SK-N-SH treated with all-trans-retinoic acid at 6 μM for 48 hours (cell line): Measurements from ENCODE around the gene ANKRD39.

Experiments
- ATAC-seq: fragments of 200-7000 bp; cut with Tn5 transposase; 3 replicates; pipeline ENCODE4 v1.9.1; 2020; ENCODE audit warnings: mild to moderate bottlenecking, moderate library complexity
- ARNTL ChIP-seq: fragments of 450-650 bp; formaldehyde crosslinking; IDR thresholded peaks from 2 replicates; pipeline ENCODE4 v1.5.0; 2020; ENCODE audit warnings: low read depth, mild to moderate bottlenecking, moderate library complexity, borderline replicate concordance
- BACH2 ChIP-seq: fragments of 250-450 bp; sonication (Bioruptor Pico); IDR thresholded peaks from 2 replicates; pipeline ENCODE4 v1.9.0; 2021; ENCODE audit warnings: mild to moderate bottlenecking, borderline replicate concordance
- CSDC2 ChIP-seq: fragments of 250-450 bp; sonication (Bioruptor Pico); IDR thresholded peaks from 2 replicates; pipeline ENCODE4 v1.5.0; 2020; ENCODE audit warnings: mild to moderate bottlenecking, moderate library complexity
- CSRNP3 ChIP-seq: fragments of 250-450 bp; sonication (Bioruptor Pico); IDR thresholded peaks from 2 replicates; pipeline ENCODE4 v1.5.1; 2021; ENCODE audit warnings: mild to moderate bottlenecking, moderate library complexity
- ESRRG ChIP-seq: fragments of 250-450 bp; sonication (Bioruptor Pico); IDR thresholded peaks from 2 replicates; pipeline ENCODE4 v1.6.1; 2021; ENCODE audit warnings: mild to moderate bottlenecking
- GLIS3 ChIP-seq: fragments of 250-450 bp; sonication (Bioruptor Pico); IDR thresholded peaks from 2 replicates; pipeline ENCODE4 v1.5.0; 2020; ENCODE audit warnings: mild to moderate bottlenecking, moderate library complexity
- ISL1 ChIP-seq: fragments of 250-450 bp; sonication (Bioruptor Pico); IDR thresholded peaks from 2 replicates; pipeline ENCODE4 v2.1.2; 2022; ENCODE audit warnings: mild to moderate bottlenecking, moderate library complexity
- OSR1 ChIP-seq: fragments of 250-450 bp; sonication (Bioruptor Pico); IDR thresholded peaks from 2 replicates; pipeline ENCODE4 v1.8.0; 2022; ENCODE audit warnings: moderate library complexity, mild to moderate bottlenecking, inconsistent platforms
- POU6F1 ChIP-seq: fragments of 250-450 bp; sonication (Bioruptor Pico); IDR thresholded peaks from 2 replicates; pipeline ENCODE4 v1.8.0; 2021; ENCODE audit warnings: low read depth, mild to moderate bottlenecking, moderate library complexity, borderline replicate concordance
- PPARA ChIP-seq: fragments of 250-450 bp; sonication (Bioruptor Pico); IDR thresholded peaks from 2 replicates; pipeline ENCODE4 v1.5.0; 2020; ENCODE audit warnings: mild to moderate bottlenecking, borderline replicate concordance
- RARB ChIP-seq: fragments of 250-450 bp; sonication (Bioruptor Pico); IDR thresholded peaks from 2 replicates; pipeline ENCODE4 v1.8.0; 2021; ENCODE audit warnings: mild to moderate bottlenecking, moderate library complexity
- SNAI2 ChIP-seq: fragments of 250-450 bp; sonication (Bioruptor Pico); IDR thresholded peaks from 2 replicates; pipeline ENCODE4 v1.5.0; 2020; ENCODE audit warnings: mild to moderate bottlenecking, moderate library complexity
- TCF4 ChIP-seq: fragments of 250-450 bp; sonication (Bioruptor Pico); IDR thresholded peaks from 2 replicates; pipeline ENCODE4 v1.8.0; 2021; ENCODE audit warnings: mild to moderate bottlenecking, moderate library complexity, borderline replicate concordance
- TOX ChIP-seq: fragments of 250-450 bp; sonication (Bioruptor Pico); IDR thresholded peaks from 2 replicates; pipeline ENCODE4 v1.8.0; 2021; ENCODE audit warnings: mild to moderate bottlenecking, moderate library complexity, borderline replicate concordance
- ZC3H10 ChIP-seq: fragments of 250-450 bp; sonication (Bioruptor Pico); IDR thresholded peaks from 2 replicates; pipeline ENCODE4 v1.5.1; 2021; ENCODE audit warnings: mild to moderate bottlenecking, moderate library complexity
- ZFP30 ChIP-seq: fragments of 450-650 bp; formaldehyde crosslinking; IDR thresholded peaks from 2 replicates; pipeline ENCODE4 v1.5.0; 2022; ENCODE audit warnings: mild to moderate bottlenecking, moderate library complexity
- ZNF565 ChIP-seq: fragments of 450-650 bp; formaldehyde crosslinking; conservative IDR thresholded peaks from 2 replicates; pipeline ENCODE4 v1.5.0; 2020; ENCODE audit warnings: low read depth, mild to moderate bottlenecking, moderate library complexity
- ZNF70 ChIP-seq: fragments of 450-650 bp; formaldehyde crosslinking; IDR thresholded peaks from 2 replicates; pipeline ENCODE4 v1.5.0; 2020; ENCODE audit warnings: mild to moderate bottlenecking, moderate library complexity
- ZNF8 ChIP-seq: fragments of 450-650 bp; formaldehyde crosslinking; IDR thresholded peaks from 2 replicates; pipeline ENCODE4 v1.5.0; 2020; ENCODE audit warnings: mild to moderate bottlenecking, moderate library complexity
- TF ChIP-seq, protein P1 (sequence below): fragments of 250-450 bp; sonication (Bioruptor Pico); IDR thresholded peaks from 2 replicates; pipeline ENCODE4 v1.5.0; 2020; ENCODE audit warnings: mild to moderate bottlenecking, moderate library complexity
- TF ChIP-seq, protein P2 (sequence below): fragments of 250-450 bp; sonication (Bioruptor Pico); IDR thresholded peaks from 2 replicates; pipeline ENCODE4 v1.5.1; 2020; ENCODE audit warnings: low read depth, mild to moderate bottlenecking, moderate library complexity

Gene ANKRD39

DNA sequence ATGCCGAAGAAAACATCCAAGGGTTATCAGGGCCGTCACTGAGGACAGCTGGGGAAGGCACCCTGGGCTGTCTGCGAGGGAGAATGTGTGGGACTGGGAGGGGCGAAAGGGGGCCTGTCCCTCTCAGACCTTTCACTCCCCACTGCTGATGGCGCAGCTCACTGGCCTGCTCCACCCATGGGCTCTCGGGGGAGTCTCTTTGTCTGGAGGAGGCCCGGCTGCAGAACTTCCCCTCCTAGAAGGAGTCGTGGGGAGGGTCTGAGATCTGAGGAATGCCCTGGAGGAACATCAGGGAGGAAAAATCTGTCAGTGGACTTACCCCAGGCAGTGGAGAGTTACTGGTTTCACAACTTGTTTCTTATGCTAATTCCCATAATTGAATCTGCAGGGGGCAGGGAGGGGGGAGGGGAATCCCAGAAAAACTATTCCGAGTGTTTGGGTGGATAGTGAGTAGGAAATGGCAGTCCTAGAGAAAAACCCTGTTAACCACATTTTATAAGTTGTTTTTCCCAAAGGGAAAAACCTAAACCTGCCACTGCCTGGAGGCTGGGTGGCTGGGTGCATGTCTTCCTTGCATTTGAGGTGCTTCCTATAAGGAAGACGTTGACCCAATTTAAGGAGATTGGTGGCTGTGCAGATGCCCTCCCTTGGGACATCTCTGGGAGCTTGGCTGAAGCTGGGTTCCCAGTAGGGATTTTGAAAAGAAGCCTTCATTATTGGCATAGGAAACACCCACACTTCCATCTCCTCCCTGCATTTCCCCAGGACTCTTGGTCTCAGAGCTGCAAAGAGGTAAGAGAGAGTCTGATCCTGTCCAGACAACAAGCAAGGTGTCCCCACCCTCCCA is 23.8 kb upstream of the ANKRD39 start:
- TF ChIP-seq CSDC2, result no peak
- no peak for TF ChIP-seq RARB
- no peak for TF ChIP-seq OSR1 (CRISPR knock-in tag)
- no peak for TF ChIP-seq ISL1
- no peak for ATAC-seq

- TF ChIP-seq ZC3H10 (CRISPR knock-in tag), result no peak
- no peak for TF ChIP-seq ZNF8
- no peak for TF ChIP-seq RARB
- TF ChIP-seq SNAI2 (CRISPR knock-in tag), result no peak
- no peak for TF ChIP-seq ZFP30 (CRISPR knock-in tag)
- TF ChIP-seq ESRRG (CRISPR knock-in tag), result no peak
- TF ChIP-seq ZNF565 (CRISPR knock-in tag), result no peak
- TF ChIP-seq GLIS3, result no peak
- no peak for TF ChIP-seq POU6F1 (CRISPR knock-in tag)
- no peak for ATAC-seq
These were observed 23.1 kb upstream of the ANKRD39 start for GRCh38 chr2:96880891-96881273.

DNA sequence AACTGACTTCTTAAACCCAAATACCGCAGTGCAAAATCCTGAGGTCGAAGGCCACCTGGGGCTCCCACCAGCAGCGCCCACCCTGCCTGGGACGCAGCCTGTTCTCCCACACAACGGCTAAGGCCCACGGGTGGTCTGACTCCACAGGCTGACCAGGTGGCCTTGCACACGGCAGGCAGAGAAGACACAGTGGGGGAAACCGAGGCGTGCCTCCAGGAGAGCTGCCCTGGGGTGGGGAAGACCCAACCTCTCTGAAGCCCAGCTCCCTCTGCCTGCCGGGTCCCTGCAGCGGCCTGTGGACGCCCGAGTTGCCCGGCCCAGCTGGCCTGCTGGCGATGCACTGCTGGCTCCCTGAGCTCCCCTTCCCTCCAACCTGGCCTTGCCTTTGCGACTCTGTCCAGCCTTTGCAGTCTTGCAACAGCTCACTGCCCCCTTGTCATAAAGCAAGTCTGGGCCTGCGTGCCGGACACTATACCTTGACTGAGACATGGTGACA is 21.8 kb upstream of the ANKRD39 start:
- TF ChIP-seq, protein P1, sequence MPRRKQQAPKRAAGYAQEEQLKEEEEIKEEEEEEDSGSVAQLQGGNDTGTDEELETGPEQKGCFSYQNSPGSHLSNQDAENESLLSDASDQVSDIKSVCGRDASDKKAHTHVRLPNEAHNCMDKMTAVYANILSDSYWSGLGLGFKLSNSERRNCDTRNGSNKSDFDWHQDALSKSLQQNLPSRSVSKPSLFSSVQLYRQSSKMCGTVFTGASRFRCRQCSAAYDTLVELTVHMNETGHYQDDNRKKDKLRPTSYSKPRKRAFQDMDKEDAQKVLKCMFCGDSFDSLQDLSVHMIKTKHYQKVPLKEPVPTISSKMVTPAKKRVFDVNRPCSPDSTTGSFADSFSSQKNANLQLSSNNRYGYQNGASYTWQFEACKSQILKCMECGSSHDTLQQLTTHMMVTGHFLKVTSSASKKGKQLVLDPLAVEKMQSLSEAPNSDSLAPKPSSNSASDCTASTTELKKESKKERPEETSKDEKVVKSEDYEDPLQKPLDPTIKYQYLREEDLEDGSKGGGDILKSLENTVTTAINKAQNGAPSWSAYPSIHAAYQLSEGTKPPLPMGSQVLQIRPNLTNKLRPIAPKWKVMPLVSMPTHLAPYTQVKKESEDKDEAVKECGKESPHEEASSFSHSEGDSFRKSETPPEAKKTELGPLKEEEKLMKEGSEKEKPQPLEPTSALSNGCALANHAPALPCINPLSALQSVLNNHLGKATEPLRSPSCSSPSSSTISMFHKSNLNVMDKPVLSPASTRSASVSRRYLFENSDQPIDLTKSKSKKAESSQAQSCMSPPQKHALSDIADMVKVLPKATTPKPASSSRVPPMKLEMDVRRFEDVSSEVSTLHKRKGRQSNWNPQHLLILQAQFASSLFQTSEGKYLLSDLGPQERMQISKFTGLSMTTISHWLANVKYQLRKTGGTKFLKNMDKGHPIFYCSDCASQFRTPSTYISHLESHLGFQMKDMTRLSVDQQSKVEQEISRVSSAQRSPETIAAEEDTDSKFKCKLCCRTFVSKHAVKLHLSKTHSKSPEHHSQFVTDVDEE (CRISPR knock-in tag), result no peak
- TF ChIP-seq ZNF70 (CRISPR knock-in tag) (no peak), SNAI2 (CRISPR knock-in tag) (no peak), ZC3H10 (CRISPR knock-in tag) (no peak), BACH2 (no peak), RARB (no peak), ESRRG (CRISPR knock-in tag) (no peak)
- ATAC-seq, result no peak

GRCh38 chr2:96878796-96879544 is 21.2 kb upstream of the ANKRD39 start:
- ATAC-seq, result no peak
- TF ChIP-seq RARB (no peak), ARNTL (CRISPR knock-in tag) (no peak), CSDC2 (no peak), ZC3H10 (CRISPR knock-in tag) (no peak), POU6F1 (CRISPR knock-in tag) (no peak), PPARA (CRISPR knock-in tag) (no peak), ISL1 (no peak), ESRRG (CRISPR knock-in tag) (no peak), ZNF565 (CRISPR knock-in tag) (no peak), TCF4 (no peak), TOX (CRISPR knock-in tag) (no peak), ZFP30 (CRISPR knock-in tag) (no peak), BACH2 (no peak), CSRNP3 (no peak), ZNF8 (no peak), GLIS3 (no peak)
- TF ChIP-seq, protein P2, sequence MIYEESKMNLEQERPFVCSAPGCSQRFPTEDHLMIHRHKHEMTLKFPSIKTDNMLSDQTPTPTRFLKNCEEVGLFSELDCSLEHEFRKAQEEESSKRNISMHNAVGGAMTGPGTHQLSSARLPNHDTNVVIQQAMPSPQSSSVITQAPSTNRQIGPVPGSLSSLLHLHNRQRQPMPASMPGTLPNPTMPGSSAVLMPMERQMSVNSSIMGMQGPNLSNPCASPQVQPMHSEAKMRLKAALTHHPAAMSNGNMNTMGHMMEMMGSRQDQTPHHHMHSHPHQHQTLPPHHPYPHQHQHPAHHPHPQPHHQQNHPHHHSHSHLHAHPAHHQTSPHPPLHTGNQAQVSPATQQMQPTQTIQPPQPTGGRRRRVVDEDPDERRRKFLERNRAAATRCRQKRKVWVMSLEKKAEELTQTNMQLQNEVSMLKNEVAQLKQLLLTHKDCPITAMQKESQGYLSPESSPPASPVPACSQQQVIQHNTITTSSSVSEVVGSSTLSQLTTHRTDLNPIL (CRISPR knock-in tag), result no peak
- TF ChIP-seq, protein P1 (CRISPR knock-in tag), result no peak
